LNCaP clone FGC (cell line): ENCODE results near the gene TRIM44.
"Not testable (repeated sequence)": the region's sequence is repeated elsewhere in the genome, so short reads cannot be mapped to it uniquely, and the experiment has no call there.

Source experiments
- DNase-seq: peaks from one replicate; pipeline ENCODE4 v3.0.0-alpha.2; 2011; ENCODE audit warnings: low read depth
- H3K4me3 ChIP-seq: 2 replicates; pipeline ENCODE4 v1.5.1; 2011; ENCODE audit warnings: mild to moderate bottlenecking, low read depth, low read length, control low read depth
- CTCF ChIP-seq: IDR thresholded peaks from 2 replicates; pipeline ENCODE4 v1.5.1; 2012; ENCODE audit warnings: mild to moderate bottlenecking; ENCODE audit not compliant: control insufficient read depth, insufficient read depth; ENCODE audit errors: extremely low read depth

TRIM44 gene

DNA sequence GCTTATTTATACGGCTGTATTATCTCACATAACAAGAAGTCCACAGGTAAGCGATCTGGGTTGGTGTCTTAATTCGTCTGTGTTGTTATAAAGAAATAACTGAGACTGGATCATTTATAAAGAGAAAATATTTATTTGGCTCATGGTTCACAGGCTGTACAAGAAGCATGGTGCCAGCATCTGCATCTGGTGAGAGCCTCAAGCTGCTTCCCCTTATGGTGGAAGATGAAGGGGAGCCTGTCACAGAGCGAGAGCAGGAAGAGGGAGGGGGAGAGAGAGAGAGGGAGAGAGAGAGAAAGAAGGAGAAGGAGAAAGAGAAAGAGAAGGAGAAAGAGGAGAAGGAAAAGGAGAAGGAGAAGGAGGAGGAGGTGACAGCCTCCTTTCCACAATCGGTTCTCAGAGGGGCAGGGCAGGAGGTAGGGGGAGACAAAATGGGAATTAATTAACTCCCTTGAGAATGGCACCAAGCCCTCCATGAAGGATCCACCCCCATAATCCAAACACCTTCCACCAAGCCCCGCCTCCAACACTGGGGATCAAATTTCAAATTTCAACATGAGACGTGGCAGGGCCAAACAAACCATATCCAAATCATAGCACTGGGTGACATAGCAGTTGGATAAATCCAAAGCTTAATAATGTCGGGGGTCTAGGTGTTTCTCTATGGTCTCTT, 15.0 kb upstream of the TRIM44 start:
- H3K4me3 ChIP-seq: no peak overlapping the region
- TF ChIP-seq CTCF: no peak
- DNase-seq: no peak

GRCh38 chr11:35650006-35650405, 12.6 kb upstream of the TRIM44 start:
- H3K4me3 ChIP-seq: no peak overlapping the region
- TF ChIP-seq CTCF: no peak
- no peak for DNase-seq

DNA sequence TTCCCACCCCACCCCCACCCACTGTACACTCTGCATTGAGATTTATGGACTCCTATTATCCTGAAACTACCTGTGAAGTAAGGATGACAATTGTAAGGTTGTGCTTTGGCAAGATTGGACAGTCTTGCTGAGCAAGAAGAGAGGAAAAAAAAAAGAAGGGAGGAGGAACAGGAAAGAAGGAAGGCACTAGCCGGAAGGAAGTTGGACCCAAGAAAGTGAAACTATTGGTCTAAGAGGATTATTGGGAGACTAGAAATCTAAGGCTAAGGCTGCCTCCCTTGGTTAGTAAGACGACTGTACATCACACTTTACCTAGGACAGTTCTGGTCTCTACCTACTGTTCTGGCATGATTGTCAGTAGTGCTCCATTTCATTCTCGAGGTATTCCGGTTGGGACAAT, 12.1 kb upstream of the TRIM44 start:
- H3K4me3 ChIP-seq: no peak overlapping the region
- TF ChIP-seq CTCF: no peak
- no peak for DNase-seq

- no peak overlapping the region for H3K4me3 ChIP-seq
- no peak for DNase-seq
- TF ChIP-seq CTCF: no peak
Measured at GRCh38 chr11:35651263-35651662, 11.3 kb upstream of the TRIM44 start.

DNA sequence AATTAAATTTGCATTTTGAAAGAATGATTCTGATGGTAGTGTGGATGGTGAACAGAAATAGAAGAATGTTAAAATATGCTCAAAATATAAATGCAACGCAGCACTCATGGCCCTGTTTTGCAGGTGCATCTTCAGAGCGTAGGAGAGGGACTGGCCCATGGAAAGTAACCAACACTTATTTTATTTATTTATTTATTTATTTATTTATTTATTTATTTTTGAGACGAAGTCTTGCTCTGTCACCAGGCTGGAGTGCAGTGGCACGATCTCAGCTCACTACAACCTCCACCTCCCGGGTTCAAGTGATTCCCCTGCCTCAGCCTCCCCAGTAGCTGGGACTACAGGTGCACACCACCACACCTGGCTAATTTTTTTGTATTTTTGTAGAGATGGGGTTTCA, 9.8 kb upstream of the TRIM44 start:
- H3K4me3 ChIP-seq, DNase-seq: not testable (repeated sequence)

GRCh38 chr11:35654711-35655110, 7.9 kb upstream of the TRIM44 start:
- TF ChIP-seq CTCF: no peak
- no peak overlapping the region for H3K4me3 ChIP-seq
- DNase-seq: no peak

DNA sequence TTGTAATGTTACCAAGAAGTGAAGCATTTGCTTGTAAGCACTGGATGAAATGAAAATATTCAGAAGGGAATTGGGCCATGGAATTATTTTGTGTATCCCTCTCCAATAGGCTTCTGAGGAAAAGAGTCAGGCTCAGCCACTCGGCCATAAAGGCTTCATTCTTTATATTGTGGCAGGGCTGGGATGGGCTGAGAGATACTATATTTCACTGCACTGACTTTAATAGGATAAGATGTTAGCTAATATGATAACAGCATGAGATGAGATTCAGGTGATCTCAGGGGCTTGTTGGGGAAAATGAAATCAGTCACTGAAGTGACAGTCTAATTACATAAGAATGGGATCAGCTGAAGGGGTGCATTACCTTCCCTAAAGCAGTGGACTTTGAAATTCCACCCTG, 7.3 kb upstream of the TRIM44 start:
- DNase-seq: no peak
- TF ChIP-seq CTCF: no peak
- no peak overlapping the region for H3K4me3 ChIP-seq
